Sigmoid colon (tissue), 7 donors: Measurements from ENCODE around the gene ZNF133. TPM values are rescaled to one million over a fixed set of nuclear protein-coding genes. Genes with fewer than 3 reads are reported as not detected.

Source experiments
- DNase-seq: peaks from one replicate; pipeline ENCODE4 v3.0.0-alpha.2; 2019
- H3K27ac ChIP-seq, 4 donors: fragments of 200-600 bp; sonication (generic); one replicate each; pipeline ENCODE4 v1.5.1; 2016 to 2019; ENCODE audit warnings: mild to moderate bottlenecking in 1 of 4
- H3K27me3 ChIP-seq, 3 donors: fragments of 200-600 bp; sonication (generic); one replicate each; pipeline ENCODE4 v1.5.1; 2019; ENCODE audit warnings: mild to moderate bottlenecking in 1 of 3
- H3K36me3 ChIP-seq, 4 donors: fragments of 200-600 bp; sonication (generic); one replicate each; pipeline ENCODE4 v1.5.1; 2016 to 2019
- H3K4me1 ChIP-seq, 4 donors: fragments of 200-600 bp; sonication (generic); one replicate each; pipeline ENCODE4 v1.5.1; 2017 to 2019
- H3K4me3 ChIP-seq, 4 donors: fragments of 200-600 bp; sonication (generic); one replicate each; pipeline ENCODE4 v1.5.1; 2017 to 2019; ENCODE audit warnings: mild to moderate bottlenecking in 2 of 4, moderate library complexity in 1 of 4
- H3K9me3 ChIP-seq, 4 donors: fragments of 200-600 bp in 3 of 4; sonication (generic) in 3 of 4; one replicate each; pipeline versions ENCODE4 v1.5.1 to v1.6.1; 2013 to 2019
- EP300 ChIP-seq, 4 donors: sonication (generic); formaldehyde crosslinking; IDR thresholded peaks; one replicate each; pipeline ENCODE4 v1.6.1; 2017; ENCODE audit warnings: antibody characterized with exemption in 4 of 4
- POLR2A ChIP-seq, 2 donors: fragments of 450-650 bp; IDR thresholded peaks; one replicate each; pipeline ENCODE4 v1.6.1; 2016; ENCODE audit warnings: antibody characterized with exemption in 2 of 2, mild to moderate bottlenecking in 2 of 2, moderate library complexity in 2 of 2
- POLR2AphosphoS5 ChIP-seq, 4 donors: sonication (generic); formaldehyde crosslinking; IDR thresholded peaks; one replicate each; pipeline ENCODE4 v1.6.1; 2017; ENCODE audit warnings: antibody characterized with exemption in 4 of 4
- WGBS, 2 donors: extraction: QIAGEN DNeasy Blood & Tissue Kit; methylation state at CpG; one replicate each; pipeline ENCODE4 v1.1.7; 2013; 5-methylcytosine and 5-hydroxymethylcytosine counted together
- intact Hi-C: fragments of 100-400 bp; cut with DNase I; formaldehyde crosslinking; loops from one replicate; pipeline ENCODE4 v1.15.1; 2023
- polyA plus RNA-seq, 3 donors: library from polyadenylated mRNA; stranded (reverse); fragments of 200-250 nt; gene quantifications; one replicate each; pipeline ENCODE4 v1.2.3, GENCODE V29; 2013
- total RNA-seq, 4 donors: library from RNA; depleted of rRNA; stranded (reverse); fragments of >200 nt; gene quantifications; one replicate each; pipeline ENCODE4 v1.1.0, GENCODE V29; 2016
- TF ChIP-seq, protein P1 (sequence below), 4 experiments: fragments of 450-650 bp in 3 of 4; fragments of 200-600 bp in 1 of 4; IDR thresholded peaks; one replicate each; pipeline ENCODE4 v1.5.1; 2016 to 2019; ENCODE audit warnings: antibody characterized with exemption in 4 of 4, mild to moderate bottlenecking in 3 of 4, moderate library complexity in 2 of 4
- donor health status: healthy with polysubstance abuse.
- donor health status: Bipolar disorder and iron deficiency.
- donor health status: healthy.

Gene ZNF133
- total and polyA plus RNA-seq, 7 donors, result 4.8 to 20.3 (median 16.2) TPM

DNA sequence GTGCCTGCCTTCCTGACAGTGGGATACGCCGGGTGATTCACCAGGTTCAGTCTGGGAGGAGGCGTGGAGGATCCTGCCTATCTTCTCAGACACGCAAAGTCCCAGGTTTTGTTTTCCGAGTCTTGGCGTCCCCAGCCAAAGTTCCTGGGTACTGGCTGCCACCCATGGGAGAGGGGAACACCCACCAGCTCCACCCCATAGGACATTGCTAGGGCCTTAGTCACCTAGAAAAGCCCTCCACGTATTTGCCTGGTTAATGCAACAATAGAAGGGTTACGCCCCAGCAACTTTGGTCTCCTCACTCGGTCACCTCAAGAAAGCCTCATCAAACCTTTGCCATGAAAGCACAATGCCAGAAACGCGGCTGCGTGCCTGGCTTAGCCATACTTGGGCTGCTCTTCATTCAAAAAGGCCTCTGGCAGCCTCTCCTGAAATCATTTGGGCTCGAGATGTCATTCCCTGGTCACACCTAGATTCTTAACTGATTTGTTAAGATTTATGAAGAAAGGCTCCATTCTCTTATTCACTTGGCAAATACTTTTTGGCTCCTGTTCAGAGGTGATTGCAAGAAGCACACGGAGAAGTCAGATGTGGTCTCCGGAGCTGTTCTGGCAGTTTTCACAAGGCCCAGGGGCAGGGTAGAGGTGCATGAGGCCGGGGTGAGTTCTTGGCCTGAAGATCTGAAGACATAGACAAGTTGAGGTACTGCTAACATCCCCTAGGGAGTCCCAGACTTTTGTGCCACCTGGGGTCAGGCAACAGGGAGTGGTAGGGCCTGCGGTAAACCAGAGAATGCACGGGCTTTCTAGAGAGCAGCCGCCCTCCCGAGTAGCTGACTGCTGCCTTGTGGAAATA, 35.5 kb upstream of the ZNF133 start:
- no peaks in the 10 kb centered on the region for H3K4me1 ChIP-seq
- no peak overlapping the region for H3K4me3 ChIP-seq
- TF ChIP-seq POLR2AphosphoS5 (IDR thresholded peaks at IDR 0.05), result no peak
- no peaks in the 10 kb centered on the region for H3K36me3 ChIP-seq
- H3K9me3 ChIP-seq, result no peaks in the 10 kb centered on the region
- 74 to 85% methylated on average over 20 of the region's 20 CpGs for WGBS, 2 donors
- intact Hi-C loops, result no loop called here
- DNase-seq, result no peak
- no peak overlapping the region for H3K27ac ChIP-seq
- H3K27me3 ChIP-seq, result no peaks in the 10 kb centered on the region

DNA sequence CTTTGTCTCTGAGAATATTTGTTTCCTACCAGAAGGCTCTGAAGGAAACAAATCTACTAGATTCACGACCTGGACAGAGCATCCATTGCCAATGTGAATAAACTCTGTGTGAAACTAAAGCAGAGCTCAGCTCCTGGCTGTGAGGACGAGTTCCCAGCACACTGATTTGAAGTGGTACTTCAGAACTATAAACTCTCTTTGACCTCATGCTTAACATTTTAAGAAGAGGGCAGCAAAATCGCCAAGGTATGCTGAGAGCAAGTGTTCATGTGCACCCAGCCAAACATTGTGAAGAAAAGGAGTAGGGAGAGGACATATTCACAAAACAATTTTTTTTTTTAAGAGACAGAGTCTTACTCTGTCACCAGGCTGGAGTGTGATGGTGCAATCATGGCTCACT, 33.7 kb upstream of the ZNF133 start:
- no peak for DNase-seq
- Histone ChIP-seq H3K4me3 (no peak overlapping the region), H3K36me3 (no peaks in the 10 kb centered on the region), H3K4me1 (no peaks in the 10 kb centered on the region), H3K27ac (no peak overlapping the region), H3K9me3 (no peaks in the 10 kb centered on the region), H3K27me3 (no peaks in the 10 kb centered on the region)
- TF ChIP-seq EP300 (IDR thresholded peaks at IDR 0.05), result no peak
- TF ChIP-seq, protein P1, sequence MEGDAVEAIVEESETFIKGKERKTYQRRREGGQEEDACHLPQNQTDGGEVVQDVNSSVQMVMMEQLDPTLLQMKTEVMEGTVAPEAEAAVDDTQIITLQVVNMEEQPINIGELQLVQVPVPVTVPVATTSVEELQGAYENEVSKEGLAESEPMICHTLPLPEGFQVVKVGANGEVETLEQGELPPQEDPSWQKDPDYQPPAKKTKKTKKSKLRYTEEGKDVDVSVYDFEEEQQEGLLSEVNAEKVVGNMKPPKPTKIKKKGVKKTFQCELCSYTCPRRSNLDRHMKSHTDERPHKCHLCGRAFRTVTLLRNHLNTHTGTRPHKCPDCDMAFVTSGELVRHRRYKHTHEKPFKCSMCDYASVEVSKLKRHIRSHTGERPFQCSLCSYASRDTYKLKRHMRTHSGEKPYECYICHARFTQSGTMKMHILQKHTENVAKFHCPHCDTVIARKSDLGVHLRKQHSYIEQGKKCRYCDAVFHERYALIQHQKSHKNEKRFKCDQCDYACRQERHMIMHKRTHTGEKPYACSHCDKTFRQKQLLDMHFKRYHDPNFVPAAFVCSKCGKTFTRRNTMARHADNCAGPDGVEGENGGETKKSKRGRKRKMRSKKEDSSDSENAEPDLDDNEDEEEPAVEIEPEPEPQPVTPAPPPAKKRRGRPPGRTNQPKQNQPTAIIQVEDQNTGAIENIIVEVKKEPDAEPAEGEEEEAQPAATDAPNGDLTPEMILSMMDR (IDR thresholded peaks at IDR 0.05), result no peak
- no peak for TF ChIP-seq POLR2A (IDR thresholded peaks at IDR 0.05)
- TF ChIP-seq POLR2AphosphoS5 (IDR thresholded peaks at IDR 0.05), result no peak
- WGBS, 2 donors, result 59 to 74% methylated on average over 3 of the region's 3 CpGs
- intact Hi-C loops, result no loop called here

DNA sequence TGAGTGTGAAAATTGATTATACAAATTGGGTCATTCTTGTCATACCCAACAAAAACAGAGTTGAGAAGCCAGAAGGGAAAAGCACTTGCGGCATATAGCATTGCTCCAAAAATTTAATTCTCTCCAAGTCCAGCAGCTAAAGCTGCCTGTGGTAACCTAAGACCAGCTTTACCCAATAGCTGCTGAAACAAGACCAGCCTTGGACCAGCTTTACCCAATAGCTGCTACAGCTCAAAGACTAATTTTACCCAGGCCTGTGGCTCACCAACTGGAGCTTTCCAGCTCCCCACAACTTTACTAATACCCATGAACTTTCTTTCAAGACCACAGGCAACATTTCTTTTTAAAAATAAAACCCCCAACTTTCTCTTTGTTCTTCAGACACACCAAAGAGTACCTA, 32.8 kb upstream of the ZNF133 start:
- Histone ChIP-seq H3K27me3 (no peaks in the 10 kb centered on the region), H3K4me3 (no peak overlapping the region), H3K4me1 (no peaks in the 10 kb centered on the region), H3K27ac (no peak overlapping the region), H3K9me3 (no peaks in the 10 kb centered on the region), H3K36me3 (no peaks in the 10 kb centered on the region)
- TF ChIP-seq, protein P1 (IDR thresholded peaks at IDR 0.05), result no peak
- TF ChIP-seq POLR2AphosphoS5 (IDR thresholded peaks at IDR 0.05) (no peak), EP300 (IDR thresholded peaks at IDR 0.05) (no peak), POLR2A (IDR thresholded peaks at IDR 0.05) (no peak)
- DNase-seq, result no peak
- WGBS, 2 donors, result 96 to 100% methylated on average over 1 of the region's 1 CpG
- intact Hi-C loops, result no loop called here

DNA sequence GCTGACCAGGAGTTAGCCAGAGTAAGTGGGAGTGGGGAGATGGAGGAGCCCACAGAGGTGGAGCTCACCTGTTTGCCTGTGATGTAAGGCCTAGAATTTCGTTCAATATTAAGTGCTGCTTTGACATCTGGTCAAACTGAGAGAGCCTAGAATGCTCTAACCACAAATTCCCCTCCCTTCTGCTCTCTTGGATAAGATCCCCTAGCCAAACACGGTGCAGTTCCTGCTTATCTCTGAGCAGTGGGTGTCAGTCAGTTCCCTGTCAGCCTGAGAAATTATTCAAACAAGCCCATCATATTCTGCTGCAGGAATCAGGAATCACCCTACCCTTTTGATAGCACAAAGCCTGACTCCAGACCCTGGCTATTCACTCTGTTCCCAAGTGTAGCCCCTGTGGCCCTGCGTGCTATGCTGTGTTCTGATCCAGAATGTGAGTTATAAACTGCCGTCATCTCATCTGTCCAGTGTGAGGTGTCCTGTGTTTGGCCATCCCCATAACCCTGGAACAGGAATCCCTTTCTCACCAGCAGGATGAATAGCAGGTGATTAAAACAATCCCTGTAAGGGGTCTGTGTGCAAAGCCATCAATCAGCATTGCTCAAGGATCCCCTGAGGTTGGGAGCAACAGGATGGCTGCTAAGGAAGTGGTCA, 31.8 kb upstream of the ZNF133 start:
- 59 to 65% methylated on average over 4 of the region's 4 CpGs for WGBS, 2 donors
- Histone ChIP-seq H3K4me1 (no peaks in the 10 kb centered on the region), H3K27me3 (no peaks in the 10 kb centered on the region), H3K27ac (no peak overlapping the region), H3K36me3 (no peaks in the 10 kb centered on the region), H3K4me3 (no peak overlapping the region), H3K9me3 (no peaks in the 10 kb centered on the region)
- no peak for DNase-seq
- TF ChIP-seq POLR2AphosphoS5 (IDR thresholded peaks at IDR 0.05) (no peak), POLR2A (IDR thresholded peaks at IDR 0.05) (no peak), EP300 (IDR thresholded peaks at IDR 0.05) (no peak)
- TF ChIP-seq, protein P1 (IDR thresholded peaks at IDR 0.05), result no peak
- intact Hi-C loops, result no loop called here

DNA sequence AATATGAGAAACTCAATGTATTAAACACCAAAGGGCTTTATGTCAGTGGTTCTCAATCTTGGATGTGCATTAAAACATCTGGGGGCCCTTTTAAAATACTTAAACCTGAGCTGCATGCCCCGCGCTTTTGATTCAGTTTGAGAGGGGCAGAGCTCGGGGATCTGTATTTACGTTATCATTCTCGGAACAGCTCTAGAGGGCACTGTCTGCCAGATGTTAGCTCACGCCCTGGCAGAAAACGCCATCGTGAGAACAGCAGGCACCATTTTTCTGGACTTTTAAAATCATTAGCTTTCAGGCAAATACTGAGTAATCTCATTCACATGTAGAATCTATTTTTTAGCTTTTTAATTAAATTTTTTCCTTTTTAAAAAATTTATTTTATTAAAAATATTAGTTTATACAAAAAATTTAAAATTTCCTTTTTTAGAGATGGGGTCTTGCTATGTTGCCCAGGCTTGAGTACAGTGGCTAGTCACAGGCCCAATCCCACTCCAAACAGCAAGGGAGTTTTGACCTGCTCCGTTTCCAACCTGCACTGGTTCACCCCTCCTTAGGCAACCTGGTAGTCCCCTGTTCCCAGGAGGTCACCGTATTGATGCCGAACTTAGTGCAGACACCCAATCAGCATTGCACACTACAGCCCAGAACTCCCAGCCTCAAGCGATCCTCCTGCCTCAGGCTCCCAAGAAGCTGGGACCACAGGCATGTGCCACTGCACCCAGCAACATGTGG, 30.0 kb upstream of the ZNF133 start:
- H3K27ac ChIP-seq, result no peak overlapping the region
- H3K9me3 ChIP-seq, result no peaks in the 10 kb centered on the region
- no peaks in the 10 kb centered on the region for H3K27me3 ChIP-seq
- no peak for DNase-seq
- H3K4me1 ChIP-seq, result no peaks in the 10 kb centered on the region
- H3K4me3 ChIP-seq, result no peak overlapping the region
- H3K36me3 ChIP-seq, result no peaks in the 10 kb centered on the region
- intact Hi-C loops, result no loop called here
- 90 to 91% methylated on average over 12 of the region's 12 CpGs for WGBS, 2 donors
- TF ChIP-seq EP300 (IDR thresholded peaks at IDR 0.05) (no peak), POLR2A (IDR thresholded peaks at IDR 0.05) (no peak), POLR2AphosphoS5 (IDR thresholded peaks at IDR 0.05) (no peak)
- TF ChIP-seq, protein P1 (IDR thresholded peaks at IDR 0.05), result no peak
